ENCODE results near the gene PTPRN2.

PTPRN2 gene

GRCh38 chr7:157881048-157881771, 706.4 kb downstream of the PTPRN2 start:
- DNase-seq, result peak; percentile 44 to 49

- no peak for DNase-seq
Measured at GRCh38 chr7:157879391-157879790, 708.2 kb downstream of the PTPRN2 start.

- DNase-seq, result no peak
Measured at GRCh38 chr7:157877298-157878090, 710.1 kb downstream of the PTPRN2 start.

- no peak for DNase-seq
Measured at GRCh38 chr7:157876469-157877285, 710.9 kb downstream of the PTPRN2 start.

- peak; percentile 39 to 50 for DNase-seq
Measured at GRCh38 chr7:157875230-157876179, 712.1 kb downstream of the PTPRN2 start.

GRCh38 chr7:157874870-157875229, 712.8 kb downstream of the PTPRN2 start:
- DNase-seq, result peak in 1 of 2 donors; percentile 16

- DNase-seq, result no peak
Measured at GRCh38 chr7:157874208-157874816, 713.3 kb downstream of the PTPRN2 start.

- DNase-seq, result no peak
Measured at GRCh38 chr7:157873664-157874063, 714.0 kb downstream of the PTPRN2 start.

GRCh38 chr7:157873181-157873580, 714.4 kb downstream of the PTPRN2 start:
- no peak for DNase-seq

GRCh38 chr7:157872447-157872846, 715.2 kb downstream of the PTPRN2 start:
- DNase-seq, result no peak

- DNase-seq, result no peak
Measured at GRCh38 chr7:157871681-157872080, 715.9 kb downstream of the PTPRN2 start.

- DNase-seq, result no peak
Measured at GRCh38 chr7:157870644-157871290, 716.9 kb downstream of the PTPRN2 start.

GRCh38 chr7:157869793-157870192, 717.8 kb downstream of the PTPRN2 start:
- no peak for DNase-seq

GRCh38 chr7:157867685-157868305, 719.8 kb downstream of the PTPRN2 start:
- no peak for DNase-seq

- DNase-seq, result no peak
Measured at GRCh38 chr7:157866336-157866924, 721.2 kb downstream of the PTPRN2 start.

GRCh38 chr7:157865351-157866165, 722.1 kb downstream of the PTPRN2 start:
- no peak for DNase-seq

- DNase-seq, result no peak
Measured at GRCh38 chr7:157864911-157865310, 722.7 kb downstream of the PTPRN2 start.

- DNase-seq, result no peak
Measured at GRCh38 chr7:157863906-157864810, 723.5 kb downstream of the PTPRN2 start.
